Stimulated activated CD8-positive, alpha-beta memory T cell treated with anti-CD3 and anti-CD28 coated beads, Interleukin-15, amount 100 ng/mL, for 1 hour (primary cell): ENCODE results near the gene UTP25.
"Not testable (repeated sequence)": the region's sequence is repeated elsewhere in the genome, so short reads cannot be mapped to it uniquely, and the experiment has no call there.

Experiments
- DNase-seq: peaks from one replicate; pipeline ENCODE4 v3.0.0-alpha.2; 2020; ENCODE audit warnings: low read depth

Gene UTP25

GRCh38 chr1:209898271-209898670 is 70.5 kb downstream of the UTP25 start:
- not testable (repeated sequence) for DNase-seq

DNA sequence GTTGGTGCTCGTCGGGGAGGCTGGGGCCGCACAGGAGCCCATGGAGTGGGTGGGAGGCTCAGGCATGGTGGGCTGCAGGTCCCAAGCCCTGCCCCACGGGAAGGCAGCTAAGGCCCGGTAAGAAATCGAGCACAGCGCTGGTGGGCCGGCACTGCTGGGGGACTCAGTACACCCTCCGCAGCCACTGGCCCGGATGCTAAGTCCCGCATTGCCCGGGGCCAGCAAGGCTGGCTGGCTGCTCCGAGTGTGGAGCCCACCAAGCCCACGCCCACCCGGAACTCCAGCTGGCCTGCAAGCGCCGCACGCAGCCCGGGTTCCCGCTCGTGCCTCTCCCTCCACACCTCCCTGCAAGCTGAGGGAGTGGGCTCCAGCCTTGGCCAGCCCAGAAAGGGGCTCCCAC is 71.1 kb downstream of the UTP25 start:
- not testable (repeated sequence) for DNase-seq

- DNase-seq, result no peak
Measured at GRCh38 chr1:209899948-209900347, 72.2 kb downstream of the UTP25 start.

GRCh38 chr1:209900734-209901133 is 73.0 kb downstream of the UTP25 start:
- no peak for DNase-seq

DNA sequence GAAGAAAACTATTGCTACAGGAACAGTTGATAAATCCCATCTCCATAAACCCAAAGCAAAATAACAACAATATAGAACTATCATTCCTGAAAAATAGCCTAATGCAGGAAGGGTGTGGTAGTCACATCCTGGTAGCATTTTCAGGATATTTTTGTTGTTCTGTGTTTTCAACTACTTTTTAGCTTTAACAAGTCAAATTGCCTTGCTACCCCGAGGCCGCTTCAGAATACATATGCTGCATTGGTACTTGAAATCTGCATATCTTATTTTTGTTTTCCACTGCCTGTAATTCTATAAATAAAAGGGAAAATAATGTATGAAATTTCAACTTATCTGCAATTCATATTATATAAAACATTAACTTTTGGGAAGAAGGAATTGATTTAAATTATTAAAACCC is 73.4 kb downstream of the UTP25 start:
- no peak for DNase-seq

- DNase-seq, result not testable (repeated sequence)
Measured at GRCh38 chr1:209904774-209905173, 77.0 kb downstream of the UTP25 start.
